SK-N-MC (cell line): ENCODE data around the gene NR2C2.

Experiments used
- DNase-seq: peaks from one replicate; pipeline ENCODE4 v3.0.0-alpha.2; 2011; ENCODE audit warnings: low read depth, low spot score
- H3K27ac ChIP-seq: fragments of 200-600 bp; sonication (generic); 2 replicates; pipeline ENCODE4 v1.5.1; 2016; ENCODE audit warnings: mixed run types
- H3K36me3 ChIP-seq: fragments of 200-600 bp; sonication (generic); 2 replicates; pipeline ENCODE4 v1.6.1; 2017; ENCODE audit warnings: antibody characterized with exemption, low read length, mixed read lengths; ENCODE audit not compliant: insufficient read depth
- H3K4me3 ChIP-seq: fragments of 200-600 bp; sonication (generic); 2 replicates; pipeline ENCODE4 v1.5.1; 2016
- H3K9ac ChIP-seq: fragments of 200-600 bp; sonication (generic); 2 replicates; pipeline ENCODE4 v1.8.0; 2017; ENCODE audit warnings: mixed run types, mixed read lengths; ENCODE audit not compliant: insufficient read length
- H3K9me3 ChIP-seq: fragments of 200-600 bp; sonication (generic); 2 replicates; pipeline ENCODE4 v1.6.1; 2017; ENCODE audit warnings: low read depth, mild to moderate bottlenecking, antibody characterized with exemption, low read length, moderate library complexity, mixed read lengths
- EZH2 ChIP-seq: fragments of 200-600 bp; sonication (generic); IDR thresholded peaks from one replicate; pipeline ENCODE4 v1.6.1; 2017; ENCODE audit warnings: antibody characterized with exemption
- FOXP2 ChIP-seq: optimal IDR thresholded peaks from 2 replicates; pipeline ENCODE3; 2011; ENCODE audit warnings: mild to moderate bottlenecking, moderate library complexity; ENCODE audit not compliant: insufficient read depth; ENCODE audit errors: extremely low read length, control extremely low read depth
- POLR2AphosphoS5 ChIP-seq: IDR thresholded peaks from 2 replicates; pipeline ENCODE4 v1.6.1; 2012; ENCODE audit warnings: mild to moderate bottlenecking, low read depth, low read length, borderline replicate concordance

Gene NR2C2

GRCh38 chr3:15014606-15015328 is 67.4 kb downstream of the NR2C2 start:
- Histone ChIP-seq H3K4me3 (no peak overlapping the region), H3K9ac (no peak overlapping the region), H3K9me3 (no peaks in the 10 kb centered on the region), H3K27ac (no peak overlapping the region), H3K36me3 (peaks cover 34% of the 10 kb centered on the region; the same call in 1 of the 2 replicates)
- TF ChIP-seq FOXP2 (no peak), EZH2 (no peak), POLR2AphosphoS5 (no peak)
- no peak for DNase-seq

DNA sequence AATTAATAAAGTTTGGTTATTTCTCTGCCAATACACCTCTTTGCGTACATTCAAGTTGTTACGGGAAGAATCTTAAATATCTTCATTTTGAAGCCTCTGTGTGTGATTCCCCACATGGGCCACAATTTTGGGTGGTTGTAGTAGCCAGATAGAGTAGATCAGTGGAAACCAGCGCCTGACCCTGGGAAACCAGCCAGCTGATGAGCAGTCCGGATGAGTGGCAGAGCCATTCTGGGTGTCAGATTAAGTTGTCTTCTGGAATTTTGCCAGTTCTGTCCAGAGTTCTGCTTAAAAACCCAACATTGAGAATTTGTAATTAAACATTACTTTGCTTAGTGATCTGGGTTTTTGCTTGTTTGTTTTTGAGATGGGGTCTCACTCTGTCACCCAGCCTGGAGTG is 68.1 kb downstream of the NR2C2 start:
- no peak for DNase-seq
- Histone ChIP-seq H3K4me3 (no peak overlapping the region), H3K9me3 (no peaks in the 10 kb centered on the region), H3K27ac (no peak overlapping the region), H3K9ac (no peak overlapping the region), H3K36me3 (peaks cover 40% of the 10 kb centered on the region; the same call in 1 of the 2 replicates)
- no peak for TF ChIP-seq FOXP2
- no peak for TF ChIP-seq EZH2
- no peak for TF ChIP-seq POLR2AphosphoS5

DNA sequence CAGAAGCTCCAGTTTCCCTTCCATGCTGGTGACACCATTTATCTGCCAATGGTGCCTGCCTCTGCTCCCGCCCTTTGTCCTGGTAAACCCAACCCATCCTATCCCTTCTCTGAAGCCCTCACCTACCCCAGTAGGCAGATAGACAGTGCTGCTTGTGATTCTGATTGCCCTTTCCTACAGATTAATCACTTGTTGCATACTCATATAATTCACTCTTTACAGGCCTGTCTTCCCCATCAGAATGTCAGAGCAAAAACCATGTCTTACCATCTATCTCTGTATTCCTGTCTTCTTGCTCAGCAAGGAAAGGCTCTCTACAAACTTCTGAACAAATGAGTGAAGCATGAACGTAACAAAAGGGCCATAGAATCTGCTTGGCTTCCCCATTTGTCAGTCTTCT is 69.8 kb downstream of the NR2C2 start:
- no peak for DNase-seq
- Histone ChIP-seq H3K4me3 (no peak overlapping the region), H3K27ac (no peak overlapping the region), H3K9ac (no peak overlapping the region), H3K36me3 (peaks cover 52% of the 10 kb centered on the region; the same call in 1 of the 2 replicates), H3K9me3 (no peaks in the 10 kb centered on the region)
- TF ChIP-seq EZH2 (no peak), POLR2AphosphoS5 (no peak), FOXP2 (no peak)

DNA sequence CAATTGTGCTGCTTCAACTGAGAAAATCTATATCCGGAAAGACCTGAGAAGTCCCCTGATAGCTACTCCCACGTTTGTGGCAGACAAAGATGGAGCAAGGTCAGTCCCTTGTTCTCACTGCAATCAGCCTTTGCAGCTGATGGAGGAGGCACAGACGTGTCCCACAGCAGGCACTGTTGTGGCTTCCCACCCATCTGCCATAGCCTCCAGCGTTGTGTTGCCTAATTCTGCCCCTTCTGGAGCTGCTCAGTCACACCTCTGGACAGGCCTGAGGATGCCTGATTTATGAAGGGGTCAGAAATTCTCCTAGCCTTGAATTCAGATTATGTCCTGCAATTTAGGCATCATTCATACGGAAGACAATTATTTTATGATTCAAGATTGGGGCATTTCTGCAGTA is 75.9 kb downstream of the NR2C2 start:
- Histone ChIP-seq H3K9me3 (no peaks in the 10 kb centered on the region), H3K27ac (no peak overlapping the region), H3K36me3 (peaks cover 44% of the 10 kb centered on the region; the same call in 1 of the 2 replicates), H3K9ac (no peak overlapping the region), H3K4me3 (no peak overlapping the region)
- DNase-seq: no peak
- no peak for TF ChIP-seq FOXP2
- TF ChIP-seq EZH2: no peak

- no peak overlapping the region for H3K4me3 ChIP-seq
- DNase-seq: no peak
- H3K36me3 ChIP-seq: peaks cover 48% of the 10 kb centered on the region; the same call in 1 of the 2 replicates
- no peak overlapping the region for H3K9ac ChIP-seq
- TF ChIP-seq POLR2AphosphoS5: no peak
- TF ChIP-seq FOXP2: no peak
- no peak for TF ChIP-seq EZH2
- no peaks in the 10 kb centered on the region for H3K9me3 ChIP-seq
- no peak overlapping the region for H3K27ac ChIP-seq
Observed at GRCh38 chr3:15023719-15024118, 76.3 kb downstream of the NR2C2 start.

DNA sequence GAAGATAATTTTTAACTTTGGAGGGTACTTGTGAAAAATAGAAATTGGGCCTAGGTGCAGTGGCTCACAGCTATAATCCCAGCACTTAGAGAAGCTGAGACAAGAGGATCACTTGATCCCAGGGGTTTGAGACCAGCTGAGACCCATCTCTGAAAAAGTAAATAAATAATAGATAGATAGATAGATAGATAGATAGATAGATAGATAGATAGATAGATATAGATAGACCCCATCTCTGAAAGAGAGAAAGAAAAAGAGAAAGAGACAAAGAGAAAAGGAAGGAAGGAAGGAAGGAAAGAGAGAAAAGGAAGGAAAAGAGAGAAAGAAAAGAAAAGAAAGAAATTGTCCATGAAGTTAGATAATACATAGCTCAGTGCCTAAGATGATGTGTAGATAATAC is 82.2 kb downstream of the NR2C2 start:
- DNase-seq: no peak

DNA sequence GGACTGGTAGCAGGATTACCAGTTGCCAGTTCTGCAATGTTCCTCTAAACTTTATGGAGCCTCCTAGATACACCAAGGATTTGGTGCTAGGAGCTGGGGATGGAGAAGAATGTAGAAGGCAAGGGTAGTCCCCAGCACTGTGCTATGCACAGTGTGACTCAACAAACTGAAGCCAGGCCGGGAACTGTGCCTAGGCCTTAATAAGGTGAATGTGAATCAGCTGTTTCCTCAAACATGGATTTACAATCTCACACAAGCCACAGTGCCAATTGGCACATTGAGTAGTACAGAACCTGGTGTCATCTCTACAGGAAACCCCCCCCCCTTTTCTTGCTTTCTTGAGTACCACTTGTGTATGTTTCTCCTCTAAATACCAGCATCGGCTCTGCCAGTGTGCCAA is 85.3 kb downstream of the NR2C2 start:
- H3K27ac ChIP-seq: no peak overlapping the region
- DNase-seq: no peak
- H3K36me3 ChIP-seq: peaks cover 30% of the 10 kb centered on the region; the same call in 1 of the 2 replicates
- TF ChIP-seq FOXP2 (no peak), POLR2AphosphoS5 (no peak), EZH2 (no peak)
- no peak overlapping the region for H3K4me3 ChIP-seq
- H3K9ac ChIP-seq: no peak overlapping the region
- no peaks in the 10 kb centered on the region for H3K9me3 ChIP-seq

More for the DNA sequence above, 82.2 kb downstream of the NR2C2 start:
- Histone ChIP-seq H3K4me3 (no peak overlapping the region), H3K36me3 (peaks cover 37% of the 10 kb centered on the region; the same call in 1 of the 2 replicates), H3K9ac (no peak overlapping the region), H3K27ac (no peak overlapping the region), H3K9me3 (no peaks in the 10 kb centered on the region)
- TF ChIP-seq FOXP2 (no peak), EZH2 (no peak), POLR2AphosphoS5 (no peak)

DNA sequence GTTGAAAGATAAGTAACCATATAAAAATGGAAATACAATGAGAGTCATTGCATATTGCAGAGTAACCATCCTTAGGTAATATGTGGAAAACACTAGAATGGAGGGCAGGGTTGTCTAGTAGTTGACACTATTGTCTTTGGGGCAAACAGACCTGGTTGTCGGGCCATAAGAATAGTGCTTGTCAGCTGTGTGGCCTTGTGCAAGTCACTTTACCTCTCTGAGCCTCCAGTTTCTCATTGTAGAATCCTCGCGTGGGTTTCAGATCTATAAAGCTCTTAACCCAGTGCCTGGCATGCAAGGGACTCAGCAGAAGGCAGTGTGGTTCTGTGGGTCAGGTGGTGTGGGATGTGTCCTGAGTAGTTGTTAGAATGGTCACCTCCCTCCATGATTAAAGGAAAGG is 85.7 kb downstream of the NR2C2 start:
- Histone ChIP-seq H3K4me3 (no peak overlapping the region), H3K9me3 (no peaks in the 10 kb centered on the region), H3K27ac (no peak overlapping the region), H3K36me3 (peaks cover 30% of the 10 kb centered on the region; the same call in 1 of the 2 replicates), H3K9ac (no peak overlapping the region)
- TF ChIP-seq FOXP2 (no peak), POLR2AphosphoS5 (no peak), EZH2 (no peak)
- no peak for DNase-seq
